Large intestine (tissue), 12 donors: ENCODE data around the gene PPM1K. TPM values are rescaled to one million over a fixed set of nuclear protein-coding genes. Genes with fewer than 3 reads are reported as not detected.
"Not testable (repeated sequence)": the region's sequence is repeated elsewhere in the genome, so short reads cannot be mapped to it uniquely, and the experiment has no call there.

Experiments
- DNase-seq, 2 donors: peaks; one replicate each; pipeline versions ENCODE4 v3.0.0 to v3.0.0-alpha.2; 2013
- H3K27ac ChIP-seq: one replicate; pipeline ENCODE4 v1.5.1; 2013; ENCODE audit warnings: low read length
- H3K27me3 ChIP-seq: 2 replicates; pipeline ENCODE4 v1.6.1; 2013; ENCODE audit warnings: low read length; ENCODE audit not compliant: control insufficient read depth, insufficient read depth
- H3K36me3 ChIP-seq: 2 replicates; pipeline ENCODE4 v1.6.1; 2013; ENCODE audit warnings: low read length; ENCODE audit not compliant: control insufficient read depth, insufficient read depth
- H3K4me1 ChIP-seq: one replicate; pipeline ENCODE4 v1.6.1; 2013; ENCODE audit warnings: low read length; ENCODE audit not compliant: control insufficient read depth, insufficient read depth
- H3K4me3 ChIP-seq: one replicate; pipeline ENCODE4 v1.5.1; 2013; ENCODE audit warnings: low read length
- H3K9me3 ChIP-seq: one replicate; pipeline ENCODE4 v1.6.1; 2013; ENCODE audit warnings: mild to moderate bottlenecking, low read depth, low read length, moderate library complexity; ENCODE audit not compliant: control insufficient read depth
- WGBS: methylation state at CpG from one replicate; pipeline ENCODE4 v1.1.5; 2013; ENCODE audit warnings: low lambda C conversion rate; ENCODE audit not compliant: insufficient coverage; 5-methylcytosine and 5-hydroxymethylcytosine counted together
- long read RNA-seq, 11 donors: transcript quantifications; one replicate each; lab custom pipeline, GENCODE V29; 2026
- polyA plus RNA-seq: library from polyadenylated mRNA; unstranded; fragments of 120-200 nt; gene quantifications from one replicate; pipeline ENCODE4 v1.2.1, GENCODE V29; 2013

Gene PPM1K
- polyA plus RNA-seq = 9.4 TPM
- long read RNA-seq, donor 1 = 0 reads
- long read RNA-seq, donor 2 = 0 reads
- long read RNA-seq, donor 3, partial matches to known transcripts = 0 of 1 reads
- long read RNA-seq, donor 3, other reads (novel, unspliced or antisense) = 0 of 1 reads
- long read RNA-seq, donor 4 = 0 reads
- long read RNA-seq, donor 5 = 0 reads
- long read RNA-seq, donor 6 = 0 reads
- long read RNA-seq, donor 7 = 0 reads
- long read RNA-seq, donor 8, partial matches to known transcripts = 0 of 1 reads
- long read RNA-seq, donor 8, other reads (novel, unspliced or antisense) = 0 of 1 reads
- long read RNA-seq, donor 9, full-length matches to known transcripts = 1 of 1 reads
- long read RNA-seq, donor 9, partial matches to known transcripts = 0 of 1 reads
- long read RNA-seq, donor 9, other reads (novel, unspliced or antisense) = 0 of 1 reads
- long read RNA-seq, donor 10, full-length matches to known transcripts = 2 of 2 reads
- long read RNA-seq, donor 10, partial matches to known transcripts = 0 of 2 reads
- long read RNA-seq, donor 10, other reads (novel, unspliced or antisense) = 0 of 2 reads
- long read RNA-seq, donor 11 = 0 reads

- Histone ChIP-seq H3K27ac (peak within 1 kb of the TSS; percentile 92), H3K9me3 (no peaks in the 10 kb centered on the region), H3K4me1 (peaks cover 10% of the 10 kb centered on the region), H3K27me3 (no peaks in the 10 kb centered on the region), H3K36me3 (no peaks in the 10 kb centered on the region), H3K4me3 (peak within 1 kb of the TSS; percentile 85)
- DNase-seq = peak; percentile 99 to 100
- WGBS = 0% methylated on average over 1 of the region's 55 CpGs
Measured at GRCh38 chr4:88284439-88285234, at the start of gene PPM1K. PPM1K (minus strand) TSS chr4:88284561; CDS start chr4:88278583, 5,978 bp downstream.

- Histone ChIP-seq H3K36me3 (no peaks in the 10 kb centered on the region), H3K9me3 (no peaks in the 10 kb centered on the region), H3K4me1 (no peaks in the 10 kb centered on the region), H3K27ac (no peak overlapping the region), H3K27me3 (no peaks in the 10 kb centered on the region), H3K4me3 (no peak overlapping the region)
- no peak for DNase-seq
- no CpG with 5 or more reads among the region's 1 CpG for WGBS
Measured at GRCh38 chr4:88333741-88334405, 49.5 kb upstream of the PPM1K start.

GRCh38 chr4:88327665-88328064 is 43.3 kb upstream of the PPM1K start:
- no CpG with 5 or more reads among the region's 1 CpG for WGBS
- no peaks in the 10 kb centered on the region for H3K36me3 ChIP-seq

GRCh38 chr4:88320780-88321373 is 36.5 kb upstream of the PPM1K start:
- DNase-seq = no peak
- WGBS = no CpG with 5 or more reads among the region's 5 CpGs
- no peak overlapping the region for H3K27ac ChIP-seq

More at GRCh38 chr4:88327665-88328064, 43.3 kb upstream of the PPM1K start:
- Histone ChIP-seq H3K27me3 (no peaks in the 10 kb centered on the region), H3K9me3 (no peaks in the 10 kb centered on the region), H3K27ac (no peak overlapping the region), H3K4me3 (no peak overlapping the region), H3K4me1 (no peaks in the 10 kb centered on the region)
- no peak for DNase-seq

GRCh38 chr4:88320224-88320779 is 35.9 kb upstream of the PPM1K start:
- H3K36me3 ChIP-seq = no peaks in the 10 kb centered on the region
- H3K4me3 ChIP-seq = no peak overlapping the region
- H3K4me1 ChIP-seq = no peaks in the 10 kb centered on the region
- WGBS = no CpG with 5 or more reads among the region's 1 CpG
- H3K27ac ChIP-seq = no peak overlapping the region
- H3K9me3 ChIP-seq = no peaks in the 10 kb centered on the region
- H3K27me3 ChIP-seq = no peaks in the 10 kb centered on the region
- peak in 1 of 2 donors; percentile 45 for DNase-seq

More at GRCh38 chr4:88320780-88321373, 36.5 kb upstream of the PPM1K start:
- no peaks in the 10 kb centered on the region for H3K36me3 ChIP-seq
- H3K27me3 ChIP-seq = no peaks in the 10 kb centered on the region
- no peaks in the 10 kb centered on the region for H3K4me1 ChIP-seq
- H3K9me3 ChIP-seq = no peaks in the 10 kb centered on the region
- H3K4me3 ChIP-seq = no peak overlapping the region

- Histone ChIP-seq H3K9me3 (no peaks in the 10 kb centered on the region), H3K27ac (no peak overlapping the region), H3K27me3 (no peaks in the 10 kb centered on the region), H3K4me1 (no peaks in the 10 kb centered on the region), H3K4me3 (no peak overlapping the region), H3K36me3 (no peaks in the 10 kb centered on the region)
- DNase-seq = no peak
- 34% methylated on average over 2 of the region's 3 CpGs for WGBS
Measured at GRCh38 chr4:88318751-88319350, 34.5 kb upstream of the PPM1K start.

- no peak overlapping the region for H3K27ac ChIP-seq
- no peaks in the 10 kb centered on the region for H3K36me3 ChIP-seq
- no peak for DNase-seq
- H3K9me3 ChIP-seq = peaks cover 6% of the 10 kb centered on the region
- 80% methylated on average over 1 of the region's 5 CpGs for WGBS
- no peaks in the 10 kb centered on the region for H3K27me3 ChIP-seq
- H3K4me3 ChIP-seq = no peak overlapping the region
- no peaks in the 10 kb centered on the region for H3K4me1 ChIP-seq
Measured at GRCh38 chr4:88315460-88316017, 31.2 kb upstream of the PPM1K start.

GRCh38 chr4:88313088-88313624 is 28.8 kb upstream of the PPM1K start:
- DNase-seq, H3K9me3 ChIP-seq, H3K27me3 ChIP-seq, H3K27ac ChIP-seq, H3K4me3 ChIP-seq, H3K4me1 ChIP-seq, H3K36me3 ChIP-seq: not testable (repeated sequence)
- WGBS = no CpG with 5 or more reads among the region's 23 CpGs

- H3K27me3 ChIP-seq = no peaks in the 10 kb centered on the region
- WGBS = 80% methylated on average over 1 of the region's 1 CpG
- DNase-seq = no peak
- no peaks in the 10 kb centered on the region for H3K36me3 ChIP-seq
- no peaks in the 10 kb centered on the region for H3K4me1 ChIP-seq
- H3K27ac ChIP-seq = no peak overlapping the region
- H3K4me3 ChIP-seq = no peak overlapping the region
- H3K9me3 ChIP-seq = peaks cover 6% of the 10 kb centered on the region
Measured at GRCh38 chr4:88308587-88308986, 24.2 kb upstream of the PPM1K start.
